ENCODE data around the gene CCDC126. TPM values are rescaled to one million over a fixed set of nuclear protein-coding genes. Genes with fewer than 3 reads are reported as not detected.
"Not testable (repeated sequence)": the region's sequence is repeated elsewhere in the genome, so short reads cannot be mapped to it uniquely, and the experiment has no call there.

Gene CCDC126
- total and polyA plus RNA-seq, 12 donors = 1.7 to 48.0 (median 10.9) TPM

GRCh38 chr7:23570592-23571200, 26.5 kb upstream of the CCDC126 start:
- Histone ChIP-seq H3K9me3 (replicated peaks in 1 of 3) (no peaks in the 10 kb centered on the region), H3K36me3 (replicated peaks in 1 of 2) (no peaks in the 10 kb centered on the region), H3K27ac (no peak overlapping the region), H3K27me3 (peaks cover 11% of the 10 kb centered on the region), H3K4me1 (replicated peaks in 1 of 2) (no peaks in the 10 kb centered on the region), H3K4me3 (no peak overlapping the region)
- intact Hi-C loops (cut with DNase I) = loop anchor here (2.0 to 5.0 kb wide), 2 partner anchors 142 kb away; partner anchors contain the start of gene STK31 (in 1 of the 2)
- peak; percentile 59 to 90 (median 82) for DNase-seq
- WGBS, 4 donors = 13 to 27% (median 22%) methylated on average over 5 of the region's 5 CpGs
- TF ChIP-seq POLR2A (IDR thresholded peaks at IDR 0.05) = no peak
- TF ChIP-seq, protein P1, sequence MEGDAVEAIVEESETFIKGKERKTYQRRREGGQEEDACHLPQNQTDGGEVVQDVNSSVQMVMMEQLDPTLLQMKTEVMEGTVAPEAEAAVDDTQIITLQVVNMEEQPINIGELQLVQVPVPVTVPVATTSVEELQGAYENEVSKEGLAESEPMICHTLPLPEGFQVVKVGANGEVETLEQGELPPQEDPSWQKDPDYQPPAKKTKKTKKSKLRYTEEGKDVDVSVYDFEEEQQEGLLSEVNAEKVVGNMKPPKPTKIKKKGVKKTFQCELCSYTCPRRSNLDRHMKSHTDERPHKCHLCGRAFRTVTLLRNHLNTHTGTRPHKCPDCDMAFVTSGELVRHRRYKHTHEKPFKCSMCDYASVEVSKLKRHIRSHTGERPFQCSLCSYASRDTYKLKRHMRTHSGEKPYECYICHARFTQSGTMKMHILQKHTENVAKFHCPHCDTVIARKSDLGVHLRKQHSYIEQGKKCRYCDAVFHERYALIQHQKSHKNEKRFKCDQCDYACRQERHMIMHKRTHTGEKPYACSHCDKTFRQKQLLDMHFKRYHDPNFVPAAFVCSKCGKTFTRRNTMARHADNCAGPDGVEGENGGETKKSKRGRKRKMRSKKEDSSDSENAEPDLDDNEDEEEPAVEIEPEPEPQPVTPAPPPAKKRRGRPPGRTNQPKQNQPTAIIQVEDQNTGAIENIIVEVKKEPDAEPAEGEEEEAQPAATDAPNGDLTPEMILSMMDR (IDR thresholded peaks at IDR 0.05) = peak; percentile 81 to 96 (median 91)

- intact Hi-C loops (cut with DNase I); DNase-seq; H3K27me3 ChIP-seq; H3K4me1 ChIP-seq (replicated peaks in 1 of 2); H3K36me3 ChIP-seq (replicated peaks in 1 of 2); H3K4me3 ChIP-seq; H3K9me3 ChIP-seq (replicated peaks in 1 of 3); H3K27ac ChIP-seq: not testable (repeated sequence)
- 72 to 94% (median 90%) methylated on average over 1 of the region's 1 CpG for WGBS, 4 donors
Observed at GRCh38 chr7:23581975-23582374, 15.2 kb upstream of the CCDC126 start.

- 94 to 97% (median 96%) methylated on average over 10 of the region's 10 CpGs for WGBS, 4 donors
- H3K4me3 ChIP-seq; intact Hi-C loops (cut with DNase I); H3K27ac ChIP-seq; H3K9me3 ChIP-seq (replicated peaks in 1 of 3); H3K4me1 ChIP-seq (replicated peaks in 1 of 2); H3K27me3 ChIP-seq; DNase-seq; H3K36me3 ChIP-seq (replicated peaks in 1 of 2): not testable (repeated sequence)
Observed at GRCh38 chr7:23585304-23585703, 11.9 kb upstream of the CCDC126 start.

- no peaks in the 10 kb centered on the region for H3K9me3 ChIP-seq (replicated peaks in 1 of 3)
- no peak for DNase-seq
- intact Hi-C loops (cut with DNase I) = no loop called here
- H3K36me3 ChIP-seq (replicated peaks in 1 of 2) = no peaks in the 10 kb centered on the region
- WGBS, 4 donors = 90 to 94% (median 91%) methylated on average over 34 of the region's 34 CpGs
- H3K4me1 ChIP-seq (replicated peaks in 1 of 2) = no peaks in the 10 kb centered on the region
- no peak overlapping the region for H3K4me3 ChIP-seq
- TF ChIP-seq, protein P1 (IDR thresholded peaks at IDR 0.05) = no peak
- TF ChIP-seq POLR2A (IDR thresholded peaks at IDR 0.05) = no peak
- H3K27me3 ChIP-seq = no peaks in the 10 kb centered on the region
- H3K27ac ChIP-seq = no peak overlapping the region
Observed at GRCh38 chr7:23586159-23586558, 11.0 kb upstream of the CCDC126 start.

- DNase-seq = no peak
- H3K36me3 ChIP-seq (replicated peaks in 1 of 2) = no peaks in the 10 kb centered on the region
- H3K9me3 ChIP-seq (replicated peaks in 1 of 3) = no peaks in the 10 kb centered on the region
- no peak overlapping the region for H3K4me3 ChIP-seq
- no peaks in the 10 kb centered on the region for H3K4me1 ChIP-seq (replicated peaks in 1 of 2)
- WGBS, 4 donors = 72 to 90% (median 84%) methylated on average over 1 of the region's 1 CpG
- no peak overlapping the region for H3K27ac ChIP-seq
- no peak for TF ChIP-seq POLR2A (IDR thresholded peaks at IDR 0.05)
- TF ChIP-seq, protein P1 (IDR thresholded peaks at IDR 0.05) = no peak
- H3K27me3 ChIP-seq = no peaks in the 10 kb centered on the region
- intact Hi-C loops (cut with DNase I) = no loop called here
Observed at GRCh38 chr7:23590529-23590928, 6.7 kb upstream of the CCDC126 start.
